ENCODE measurements around the gene FLYWCH1. TPM values are rescaled to one million over a fixed set of nuclear protein-coding genes. Genes with fewer than 3 reads are reported as not detected.

Gene FLYWCH1
- total RNA-seq, 1 experiment from 2014 or later = 12.5 TPM

DNA sequence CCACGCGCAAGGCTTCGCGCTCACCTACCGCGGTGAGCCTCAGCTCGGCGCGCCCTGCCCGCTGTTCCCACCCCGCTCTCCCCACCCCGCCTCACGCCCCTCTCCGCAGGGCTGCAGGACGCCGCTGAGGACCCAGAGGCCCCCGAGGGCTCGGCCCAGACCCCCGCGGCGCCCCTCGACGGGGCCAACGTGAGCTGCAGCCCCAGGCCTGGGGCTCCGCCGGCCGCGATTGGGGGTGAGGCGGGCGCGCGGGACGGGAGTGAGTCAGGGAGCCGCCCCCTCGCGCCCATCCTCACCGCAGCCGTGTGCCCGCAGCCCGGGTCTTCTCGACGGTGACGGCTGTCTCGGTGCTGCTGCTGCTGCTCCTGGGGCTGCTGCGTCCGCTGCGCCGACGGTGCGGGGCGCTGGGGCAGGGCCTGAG is 55.5 kb downstream of the FLYWCH1 start:
- H3K9me3 ChIP-seq (ENCODE audit: control insufficient read depth, low read depth, low read length) = no peaks in the 10 kb centered on the region
- Mint-ChIP-seq H3K4me3 (no peak overlapping the region), H3K4me1 (peaks cover 21 to 27% of the 10 kb centered on the region in 2 experiments), H3K36me3 (ENCODE audit: insufficient read depth in 1 of 3, low read depth in 3 of 3) (peaks cover 3 to 11% (median 10%) of the 10 kb centered on the region in 3 experiments; a peak in 6 of 7 replicates), H3K27me3 (ENCODE audit: low read depth) (peaks cover 25% of the 10 kb centered on the region), H3K9me3 (no peaks in the 10 kb centered on the region), H3K27ac (no peak overlapping the region)
- no peak overlapping the region for H3T11ph ChIP-seq (ENCODE audit: low read length)
- no peak overlapping the region for H4K91ac ChIP-seq (ENCODE audit: insufficient read length, low read depth, low read length)
- no peak overlapping the region for H2BK15ac ChIP-seq (ENCODE audit: low read depth, low read length)
- WGBS (ENCODE audit: extremely low coverage, insufficient read length, low lambda C conversion rate) = no CpG with 5 or more reads among the region's 51 CpGs
- no peak overlapping the region for H2AFZ ChIP-seq (ENCODE audit: low read length)
- H3K56ac ChIP-seq (ENCODE audit: insufficient read length, low read depth, low read length) = no peak overlapping the region
- no peak overlapping the region for H2BK20ac ChIP-seq (ENCODE audit: low read depth, low read length, poor library complexity, severe bottlenecking)
- H3K14ac ChIP-seq (ENCODE audit: insufficient read depth, low read length) = no peak overlapping the region
- H3K4me2 ChIP-seq (ENCODE audit: insufficient read depth, insufficient read length, low read length) = no peak overlapping the region
- no peak overlapping the region for H3K27ac ChIP-seq (ENCODE audit: insufficient read length, low read depth, low read length)
- H3K4ac ChIP-seq (ENCODE audit: low read depth, low read length) = no peak overlapping the region
- no peak overlapping the region for H2BK120ac ChIP-seq (ENCODE audit: low read depth, low read length, poor library complexity, severe bottlenecking)
- H3K9ac ChIP-seq (ENCODE audit: extremely low read depth, insufficient read length, low read length) = no peak overlapping the region
- H4K5ac ChIP-seq (ENCODE audit: insufficient read length, low read depth, low read length) = no peak overlapping the region
- H3K18ac ChIP-seq (ENCODE audit: insufficient read length, low read depth, low read length) = no peak overlapping the region
- no peaks in the 10 kb centered on the region for H3K79me2 ChIP-seq (ENCODE audit: insufficient read depth, low read length)
- H2BK5ac ChIP-seq (ENCODE audit: insufficient read length, low read length) = no peak overlapping the region
- peaks cover 19% of the 10 kb centered on the region for H3K23me2 ChIP-seq (ENCODE audit: insufficient read length, low read depth, low read length, poor library complexity, severe bottlenecking)
- H4K20me1 ChIP-seq (ENCODE audit: control insufficient read depth, insufficient read depth, insufficient read length) = peaks cover 3% of the 10 kb centered on the region
- H2BK12ac ChIP-seq (ENCODE audit: insufficient read length, low read depth, low read length) = no peak overlapping the region
- no peaks in the 10 kb centered on the region; the same call in 1 of the 2 replicates for H3K4me1 ChIP-seq (ENCODE audit: insufficient read depth, low read length)
- no peak overlapping the region for H4K8ac ChIP-seq (replicated peaks; ENCODE audit: insufficient read length, low read depth, low read length)
- H2AK5ac ChIP-seq (ENCODE audit: insufficient read length, low read length) = no peak overlapping the region
- no peak for DNase-seq
- no peaks in the 10 kb centered on the region for H3K27me3 ChIP-seq (ENCODE audit: insufficient read depth, low read length)
- no peak overlapping the region for H3K23ac ChIP-seq (ENCODE audit: insufficient read length, low read depth, low read length)
- H3K79me1 ChIP-seq (ENCODE audit: insufficient read depth, low read depth, low read length, poor library complexity, severe bottlenecking) = no peaks in the 10 kb centered on the region
- TF ChIP-seq, protein P1, sequence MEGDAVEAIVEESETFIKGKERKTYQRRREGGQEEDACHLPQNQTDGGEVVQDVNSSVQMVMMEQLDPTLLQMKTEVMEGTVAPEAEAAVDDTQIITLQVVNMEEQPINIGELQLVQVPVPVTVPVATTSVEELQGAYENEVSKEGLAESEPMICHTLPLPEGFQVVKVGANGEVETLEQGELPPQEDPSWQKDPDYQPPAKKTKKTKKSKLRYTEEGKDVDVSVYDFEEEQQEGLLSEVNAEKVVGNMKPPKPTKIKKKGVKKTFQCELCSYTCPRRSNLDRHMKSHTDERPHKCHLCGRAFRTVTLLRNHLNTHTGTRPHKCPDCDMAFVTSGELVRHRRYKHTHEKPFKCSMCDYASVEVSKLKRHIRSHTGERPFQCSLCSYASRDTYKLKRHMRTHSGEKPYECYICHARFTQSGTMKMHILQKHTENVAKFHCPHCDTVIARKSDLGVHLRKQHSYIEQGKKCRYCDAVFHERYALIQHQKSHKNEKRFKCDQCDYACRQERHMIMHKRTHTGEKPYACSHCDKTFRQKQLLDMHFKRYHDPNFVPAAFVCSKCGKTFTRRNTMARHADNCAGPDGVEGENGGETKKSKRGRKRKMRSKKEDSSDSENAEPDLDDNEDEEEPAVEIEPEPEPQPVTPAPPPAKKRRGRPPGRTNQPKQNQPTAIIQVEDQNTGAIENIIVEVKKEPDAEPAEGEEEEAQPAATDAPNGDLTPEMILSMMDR (conservative IDR thresholded peaks at IDR 0.05) = no peak

All from H9 (cell line).